GM12878 (cell line): ENCODE data around the gene NAV2. TPM values are rescaled to one million over a fixed set of nuclear protein-coding genes. Genes with fewer than 3 reads are reported as not detected.

Experiments
- ATAC-seq: fragments of 200-7000 bp; cut with Tn5 transposase; 3 replicates; pipeline ENCODE4 v1.9.1; 2020; ENCODE audit warnings: mild to moderate bottlenecking, moderate library complexity
- BruUV-seq: library from RNA; stranded (reverse); fragments of 400-500 nt; replicated peaks from 2 replicates; lab custom pipeline; 2021; lab: Mats Ljungman, UMichigan
- CTCF ChIA-PET: fragments of 300-600 bp; sonication (Branson Sonifier 250); formaldehyde crosslinking; extraction: SDS; loops from one replicate; lab custom pipeline; 2021; ENCODE audit warnings: inconsistent platforms; lab: Yijun Ruan, JAX
- POLR2A ChIA-PET: fragments of 350-600 bp; formaldehyde crosslinking; extraction: SDS; loops from one replicate; lab custom pipeline; 2021; ENCODE audit warnings: inconsistent platforms; lab: Charles Lee
- RAD21 ChIA-PET: fragments of 300-600 bp; sonication (Branson Sonifier 250); formaldehyde crosslinking; loops from one replicate; lab custom pipeline; 2023; ENCODE audit warnings: antibody characterized with exemption; ENCODE audit not compliant: unreplicated experiment; lab: Charles Lee
- SMC1A ChIA-PET: fragments of 300-600 bp; sonication (Branson Sonifier 250); formaldehyde crosslinking; loops from one replicate; lab custom pipeline; 2023; ENCODE audit not compliant: unreplicated experiment, uncharacterized antibody; lab: Charles Lee
- DNase-seq: peaks from one replicate; pipeline ENCODE4 v3.0.0-alpha.2; 2011; ENCODE audit warnings: low read depth, low spot score
- FAIRE-seq: peaks from 3 replicates; lab custom pipeline; 2011; peaks lifted over from hg19 to GRCh38; lab: Jason Lieb, UNC
- H2AFZ ChIP-seq: 2 replicates; pipeline ENCODE4 v1.6.0; 2011; ENCODE audit warnings: low read depth, low read length, control low read depth; ENCODE audit not compliant: control insufficient read depth
- H3K27ac ChIP-seq: 2 replicates; pipeline ENCODE4 v1.5.1; 2011; ENCODE audit warnings: control low read depth; ENCODE audit not compliant: control insufficient read depth, insufficient read depth
- H3K27me3 ChIP-seq, 2 experiments: replicated peaks in 1 of 2; 2 replicates each; pipeline versions ENCODE4 v1.6.0 to v1.6.1; 2011; ENCODE audit warnings: low read length in 1 of 2; ENCODE audit not compliant: control insufficient read depth in 2 of 2, insufficient read depth in 2 of 2
- H3K36me3 ChIP-seq, 2 experiments: 2 replicates each; pipeline ENCODE4 v1.5.1; 2011; ENCODE audit warnings: low read length in 1 of 2; ENCODE audit not compliant: control insufficient read depth in 2 of 2, insufficient read depth in 2 of 2
- H3K4me1 ChIP-seq: 2 replicates; pipeline ENCODE4 v1.6.1; 2011; ENCODE audit warnings: mild to moderate bottlenecking, low read length, moderate library complexity, mixed read lengths; ENCODE audit not compliant: control insufficient read depth, insufficient read depth
- H3K4me2 ChIP-seq: 2 replicates; pipeline ENCODE4 v1.6.0; 2011; ENCODE audit warnings: control low read depth; ENCODE audit not compliant: control insufficient read depth, insufficient read depth
- H3K4me3 ChIP-seq: fragments of 200-600 bp; sonication (generic); 2 replicates; pipeline ENCODE4 v1.5.1; 2016
- H3K79me2 ChIP-seq: 2 replicates; pipeline ENCODE4 v1.6.0; 2011; ENCODE audit warnings: low read length; ENCODE audit not compliant: control insufficient read depth, insufficient read depth
- H3K9ac ChIP-seq: 2 replicates; pipeline ENCODE4 v1.8.0; 2011; ENCODE audit warnings: low read length, control low read depth, mixed read lengths; ENCODE audit not compliant: control insufficient read depth, insufficient read depth
- H3K9me3 ChIP-seq: replicated peaks from 3 replicates; pipeline ENCODE4 v1.5.1; 2011; ENCODE audit warnings: mild to moderate bottlenecking, low read length; ENCODE audit not compliant: control insufficient read depth, insufficient read depth
- H4K20me1 ChIP-seq: 2 replicates; pipeline ENCODE4 v1.6.0; 2011; ENCODE audit not compliant: control insufficient read depth, insufficient read depth
- ASH2L ChIP-seq: fragments of 300-600, 200-600 bp; sonication (generic); IDR thresholded peaks from 2 replicates; pipeline ENCODE4 v1.6.1; 2017; ENCODE audit warnings: low read depth, mild to moderate bottlenecking, borderline replicate concordance
- ATF3 ChIP-seq: IDR thresholded peaks from 2 replicates; pipeline ENCODE4 v1.6.1; 2011; ENCODE audit warnings: low read depth, mild to moderate bottlenecking, low read length, moderate library complexity, borderline replicate concordance; ENCODE audit errors: extremely low read depth
- ATF7 ChIP-seq: fragments of 450-650 bp; IDR thresholded peaks from 2 replicates; pipeline ENCODE4 v1.6.1; 2016; ENCODE audit warnings: low read depth, mild to moderate bottlenecking
- BCL11A ChIP-seq: IDR thresholded peaks from 2 replicates; pipeline ENCODE4 v1.6.1; 2011; ENCODE audit warnings: low read depth, low read length
- BCLAF1 ChIP-seq: fragments of 450-650 bp; IDR thresholded peaks from 2 replicates; pipeline ENCODE4 v1.6.1; 2017; ENCODE audit warnings: antibody characterized with exemption, mild to moderate bottlenecking, moderate library complexity
- CREB1 ChIP-seq: IDR thresholded peaks from 2 replicates; pipeline ENCODE4 v1.6.1; 2012; ENCODE audit warnings: low read depth, mild to moderate bottlenecking, inconsistent platforms
- FOXM1 ChIP-seq: IDR thresholded peaks from 2 replicates; pipeline ENCODE4 v1.6.1; 2012; ENCODE audit warnings: low read depth, mild to moderate bottlenecking, inconsistent platforms, low read length, moderate library complexity
- HDAC2 ChIP-seq: fragments of 200-600 bp; sonication (generic); IDR thresholded peaks from 2 replicates; pipeline ENCODE4 v1.6.1; 2017
- HDAC6 ChIP-seq: fragments of 200-600 bp; sonication (generic); IDR thresholded peaks from one replicate; pipeline ENCODE4 v1.8.0; 2017; ENCODE audit warnings: antibody characterized with exemption; ENCODE audit not compliant: unreplicated experiment
- HSF1 ChIP-seq: fragments of 150-350 bp; IDR thresholded peaks from 2 replicates; pipeline ENCODE4 v1.6.1; 2014; ENCODE audit warnings: mild to moderate bottlenecking, low read depth, low read length
- IRF3 ChIP-seq: fragments of 450-650 bp; IDR thresholded peaks from 2 replicates; pipeline ENCODE4 v1.6.1; 2014; ENCODE audit warnings: mild to moderate bottlenecking
- NR2C2 ChIP-seq: IDR thresholded peaks from 2 replicates; pipeline ENCODE4 v1.6.1; 2011; ENCODE audit warnings: borderline replicate concordance, low read depth; ENCODE audit not compliant: control insufficient read depth, insufficient read length
- NR2F1 ChIP-seq: fragments of 450-650 bp; conservative IDR thresholded peaks from 2 replicates; pipeline ENCODE4 v1.6.1; 2017; ENCODE audit warnings: mild to moderate bottlenecking
- SRF ChIP-seq, 2 experiments: IDR thresholded peaks; 2 replicates each; pipeline ENCODE4 v1.6.1; 2011; ENCODE audit warnings: low read depth in 2 of 2, low read length in 2 of 2, mild to moderate bottlenecking in 1 of 2, moderate library complexity in 1 of 2
- SUZ12 ChIP-seq: fragments of 200-600 bp; sonication (generic); IDR thresholded peaks from one replicate; pipeline ENCODE4 v1.6.1; 2018; ENCODE audit warnings: antibody characterized with exemption, mild to moderate bottlenecking; ENCODE audit not compliant: unreplicated experiment
- TAF1 ChIP-seq: IDR thresholded peaks from 2 replicates; pipeline ENCODE4 v1.6.1; 2011; ENCODE audit warnings: mild to moderate bottlenecking, low read depth, low read length, borderline replicate concordance
- ZNF384 ChIP-seq: IDR thresholded peaks from 2 replicates; pipeline ENCODE4 v1.6.1; 2012; ENCODE audit warnings: low read depth, mild to moderate bottlenecking, low read length, improper control_type of control experiment, borderline replicate concordance
- whole genome bisulfite sequencing: methylation state at CpG from one replicate; pipeline ENCODE4 v1.1.6; 2016; ENCODE audit warnings: low lambda C conversion rate; ENCODE audit not compliant: insufficient replicate concordance, insufficient coverage; ENCODE audit errors: missing lambda C conversion rate; 5-methylcytosine and 5-hydroxymethylcytosine counted together
- in situ Hi-C: fragments of 300-500 bp; cut with MboI; formaldehyde crosslinking; loops from 9 replicates; pipeline ENCODE4 v1.14.3; 2018; ENCODE audit warnings: mixed read lengths
- intact Hi-C: fragments of 100-400 bp; cut with micrococcal nuclease; formaldehyde crosslinking; loops from one replicate; pipeline ENCODE4 v1.14.2; 2022; ENCODE audit not compliant: unreplicated experiment
- polyA plus RNA-seq, 11 experiments: library from polyadenylated mRNA; depleted of rRNA in 4 of 11; unstranded in 6 of 11; stranded (reverse) in 5 of 11; fragments of >200 nt; fragmentation: Nextera tagmentation in 4 of 11; fragmentation: Illumina TruSeq in 1 of 11; extraction: Ambion mirVana in 4 of 11; extraction: Trizol in 1 of 11; gene quantifications; 1 replicate in 1 of 11; 2 replicates in 10 of 11; pipeline versions ENCODE4 v1.2.1 to v1.2.3, GENCODE V29; 2011 to 2016; ENCODE audit warnings: inconsistent platforms in 2 of 11, missing spikeins in 2 of 11, low read depth in 1 of 11
- total RNA-seq, 4 experiments: library from RNA; depleted of rRNA in 3 of 4; stranded (reverse); fragments of >200 nt in 3 of 4; fragmentation: Illumina TruSeq in 1 of 4; extraction: Trizol in 1 of 4; gene quantifications; 2 replicates each; pipeline versions ENCODE4 v1.2.1 to v1.2.3, GENCODE V29; 2013 to 2021

The NAV2 gene
- total and polyA plus RNA-seq, 10 of the 15 experiments (the other 5 are each of a cell fraction or from before 2014, with no cell fraction given), result 0.35 to 6.1 (median 1.1) TPM

- TF ChIP-seq BCL11A, result no peak
- TF ChIP-seq NR2F1, result no peak
- no peak for TF ChIP-seq ATF7
- no peak for TF ChIP-seq ZNF384
- no peak for TF ChIP-seq HDAC6
- TF ChIP-seq, all 136 proteins: peak for 0
Observed at GRCh38 chr11:20113149-20113438, 400.5 kb downstream of the NAV2 start (continued).

GRCh38 chr11:20114588-20114987, 402.0 kb downstream of the NAV2 start:
- ChIA-PET RAD21 (interaction anchor here (1.5 to 3.3 kb wide), 2 partner anchors 14 to 163 kb away, joined by 3 to 20 read pairs; no protein-coding TSS in a partner anchor), CTCF (interaction anchor here (1.1 to 9.0 kb wide), 7 partner anchors 13 to 211 kb away, joined by 3 to 111 read pairs (median 5); no protein-coding TSS in a partner anchor)
- intact Hi-C loops, result no loop called here
- TF ChIP-seq FOXM1 (no peak), BCLAF1 (no peak), CREB1 (no peak), TAF1 (no peak), SRF (IDR thresholded peaks at IDR 0.05; ENCODE audit: low read depth in 2 of 2, low read length in 2 of 2) (no peak), HDAC2 (no peak), IRF3 (no peak), ASH2L (no peak), HSF1 (no peak), SUZ12 (no peak), NR2C2 (no peak), ATF3 (no peak)

More at GRCh38 chr11:20114588-20114987, 402.0 kb downstream of the NAV2 start:
- ChIA-PET SMC1A (interaction anchor here (1.1 to 2.2 kb wide), 2 partner anchors 25 to 162 kb away, joined by 3 to 8 read pairs; no protein-coding TSS in a partner anchor), POLR2A (no interaction called here)
- Histone ChIP-seq H3K9ac (no peak overlapping the region), H4K20me1 (no peaks in the 10 kb centered on the region), H3K4me3 (no peak overlapping the region), H3K79me2 (no peaks in the 10 kb centered on the region), H3K27ac (no peak overlapping the region), H3K4me2 (no peak overlapping the region), H2AFZ (no peak overlapping the region), H3K4me1 (no peaks in the 10 kb centered on the region; the same call in 1 of the 2 replicates), H3K36me3 (no peaks in the 10 kb centered on the region), H3K27me3 (no peaks in the 10 kb centered on the region), H3K9me3 (no peaks in the 10 kb centered on the region)
- WGBS, result 81% methylated on average over 10 of the region's 10 CpGs
- no TSS peak for BruUV-seq
- in situ Hi-C loops, result loop anchor here (5.0 kb wide), 1 partner anchor 167 kb away; no protein-coding TSS in a partner anchor
- FAIRE-seq (no peak), DNase-seq (no peak), ATAC-seq (no peak)
